BLaER1 treated with 17β-estradiol and CSF1 and Interleukin-3, amounts not matched to agents 10 nM and 100 nM (cell line): ENCODE measurements around the gene C1orf94.
A peak's percentile ranks its signal among the peaks of the same experiment; 100 is the strongest.

ENCODE experiments used
- H3K27ac ChIP-seq, 11 experiments: shearing (Covaris generic); formaldehyde crosslinking; 2 replicates each; pipeline ENCODE4 v1.8.1; 2022
- H3K27me3 ChIP-seq, 11 experiments: shearing (Covaris generic); formaldehyde crosslinking; 2 replicates each; pipeline ENCODE4 v1.8.1; 2022
- H3K36me3 ChIP-seq, 11 experiments: shearing (Covaris generic); formaldehyde crosslinking; 2 replicates each; pipeline ENCODE4 v1.8.1; 2022
- H3K4me1 ChIP-seq, 10 experiments: shearing (Covaris generic); formaldehyde crosslinking; 2 replicates each; pipeline ENCODE4 v1.8.1; 2022
- H3K4me2 ChIP-seq, 11 experiments: shearing (Covaris generic); formaldehyde crosslinking; 2 replicates each; pipeline ENCODE4 v1.8.1; 2022
- H3K4me3 ChIP-seq, 10 experiments: shearing (Covaris generic); formaldehyde crosslinking; 2 replicates each; pipeline ENCODE4 v1.8.1; 2022
- H3K9ac ChIP-seq, 11 experiments: shearing (Covaris generic); formaldehyde crosslinking; 2 replicates each; pipeline ENCODE4 v1.8.1; 2022
- H3K9me3 ChIP-seq, 11 experiments: shearing (Covaris generic); formaldehyde crosslinking; replicated peaks in 1 of 11; 2 replicates each; pipeline ENCODE4 v1.8.1; 2022
- H4K20me1 ChIP-seq, 11 experiments: shearing (Covaris generic); formaldehyde crosslinking; 2 replicates each; pipeline ENCODE4 v1.8.1; 2022
- Cebpa-rat ChIP-seq, 11 experiments: shearing (Covaris generic); IDR thresholded peaks; 2 replicates each; pipeline ENCODE4 v1.8.1; 2022

The C1orf94 gene

GRCh38 chr1:34176830-34177603 is at the start of gene C1orf94:
Gene C1orf94, plus strand, starts transcription at chr1:34176907. Its CDS starts 883 bp downstream, at chr1:34177790.
- Histone ChIP-seq H3K4me2 (no peak within 1 kb of the TSS), H3K27me3 (no peaks in the 10 kb centered on the region), H3K9ac (no peak within 1 kb of the TSS), H3K27ac (no peak within 1 kb of the TSS), H4K20me1 (no peaks in the 10 kb centered on the region), H3K4me1 (no peaks in the 10 kb centered on the region), H3K36me3 (no peaks in the 10 kb centered on the region), H3K9me3 (no peaks in the 10 kb centered on the region), H3K4me3 (no peak within 1 kb of the TSS)
- no peak for TF ChIP-seq Cebpa-rat (IDR thresholded peaks at IDR 0.05)

- H3K4me3 ChIP-seq: peak overlapping the region in 9 of 10 experiments; percentile 19 to 61 (median 52); a peak in 16 of 20 replicates
- peak overlapping the region; percentile 87 to 100 (median 97) for H3K4me2 ChIP-seq
- H3K27me3 ChIP-seq: no peaks in the 10 kb centered on the region
- TF ChIP-seq Cebpa-rat (IDR thresholded peaks at IDR 0.05): no peak
- H3K9me3 ChIP-seq: peaks cover 6 to 13% (median 10%) of the 10 kb centered on the region in 11 experiments; a peak in 16 of 22 replicates
- peak overlapping the region in 9 of 11 experiments; percentile 28 to 80 (median 72); a peak in 17 of 22 replicates for H3K9ac ChIP-seq
- H3K4me1 ChIP-seq: peaks cover 39 to 82% (median 74%) of the 10 kb centered on the region in 10 experiments
- H4K20me1 ChIP-seq: no peaks in the 10 kb centered on the region; a peak in 1 of 22 replicates
- H3K27ac ChIP-seq: peak overlapping the region in 9 of 11 experiments; percentile 36 to 90 (median 82); a peak in 17 of 22 replicates
- H3K36me3 ChIP-seq: no peaks in the 10 kb centered on the region
Observed at GRCh38 chr1:34127006-34128000, 49.4 kb upstream of the C1orf94 start.

GRCh38 chr1:34128186-34128889 is 48.4 kb upstream of the C1orf94 start:
- H3K27me3 ChIP-seq: no peaks in the 10 kb centered on the region
- H3K27ac ChIP-seq: peak overlapping the region in 7 of 11 experiments; percentile 74 to 90 (median 85); a peak in 13 of 22 replicates
- no peak for TF ChIP-seq Cebpa-rat (IDR thresholded peaks at IDR 0.05)
- peaks cover 0 to 3% (median 0%) of the 10 kb centered on the region in 11 experiments; a peak in 2 of 22 replicates for H3K9me3 ChIP-seq
- peak overlapping the region in 2 of 10 experiments; percentile 53; a peak in 5 of 20 replicates for H3K4me3 ChIP-seq
- peak overlapping the region in 5 of 11 experiments; percentile 24 to 80 (median 72); a peak in 6 of 22 replicates for H3K9ac ChIP-seq
- H4K20me1 ChIP-seq: no peaks in the 10 kb centered on the region; a peak in 1 of 22 replicates
- H3K4me1 ChIP-seq: peaks cover 39 to 84% (median 74%) of the 10 kb centered on the region in 10 experiments
- H3K36me3 ChIP-seq: no peaks in the 10 kb centered on the region
- H3K4me2 ChIP-seq: peak overlapping the region; percentile 87 to 100 (median 97)

GRCh38 chr1:34129630-34130029 is 47.1 kb upstream of the C1orf94 start:
- Histone ChIP-seq H4K20me1 (no peaks in the 10 kb centered on the region; a peak in 1 of 22 replicates), H3K4me1 (peaks cover 39 to 76% (median 68%) of the 10 kb centered on the region in 10 experiments), H3K9me3 (no peaks in the 10 kb centered on the region), H3K27me3 (no peaks in the 10 kb centered on the region), H3K27ac (peak overlapping the region in 1 of 11 experiments; percentile 12; a peak in 1 of 22 replicates), H3K36me3 (no peaks in the 10 kb centered on the region), H3K9ac (no peak overlapping the region), H3K4me3 (no peak overlapping the region), H3K4me2 (peak overlapping the region in 10 of 11 experiments; percentile 19 to 100 (median 50); a peak in 17 of 22 replicates)
- TF ChIP-seq Cebpa-rat (IDR thresholded peaks at IDR 0.05): no peak

GRCh38 chr1:34130306-34130705 is 46.4 kb upstream of the C1orf94 start:
- H3K4me3 ChIP-seq: no peak overlapping the region
- no peaks in the 10 kb centered on the region for H3K36me3 ChIP-seq
- no peaks in the 10 kb centered on the region for H3K9me3 ChIP-seq
- no peak for TF ChIP-seq Cebpa-rat (IDR thresholded peaks at IDR 0.05)
- peaks cover 39 to 70% (median 61%) of the 10 kb centered on the region in 10 experiments for H3K4me1 ChIP-seq
- peak overlapping the region in 8 of 11 experiments; percentile 19 to 100 (median 57); a peak in 14 of 22 replicates for H3K4me2 ChIP-seq
- H4K20me1 ChIP-seq: no peaks in the 10 kb centered on the region; a peak in 1 of 22 replicates
- no peak overlapping the region for H3K27ac ChIP-seq
- no peak overlapping the region for H3K9ac ChIP-seq
- H3K27me3 ChIP-seq: no peaks in the 10 kb centered on the region

GRCh38 chr1:34131396-34132160 is 45.1 kb upstream of the C1orf94 start:
- TF ChIP-seq Cebpa-rat (IDR thresholded peaks at IDR 0.05): no peak
- Histone ChIP-seq H4K20me1 (no peaks in the 10 kb centered on the region; a peak in 1 of 22 replicates), H3K36me3 (no peaks in the 10 kb centered on the region), H3K4me3 (no peak overlapping the region), H3K4me2 (peak overlapping the region in 7 of 11 experiments; percentile 17 to 49 (median 43); a peak in 12 of 22 replicates), H3K9ac (no peak overlapping the region), H3K27ac (no peak overlapping the region), H3K9me3 (no peaks in the 10 kb centered on the region), H3K4me1 (peaks cover 31 to 57% (median 48%) of the 10 kb centered on the region in 10 experiments), H3K27me3 (no peaks in the 10 kb centered on the region)

GRCh38 chr1:34132161-34132420 is 44.6 kb upstream of the C1orf94 start:
- Histone ChIP-seq H3K36me3 (no peaks in the 10 kb centered on the region), H3K4me3 (no peak overlapping the region), H3K4me2 (peak overlapping the region in 1 of 11 experiments; percentile 45; a peak in 1 of 22 replicates), H4K20me1 (no peaks in the 10 kb centered on the region), H3K9ac (no peak overlapping the region), H3K4me1 (peaks cover 26 to 52% (median 45%) of the 10 kb centered on the region in 10 experiments), H3K27ac (no peak overlapping the region), H3K9me3 (no peaks in the 10 kb centered on the region), H3K27me3 (no peaks in the 10 kb centered on the region)
- TF ChIP-seq Cebpa-rat (IDR thresholded peaks at IDR 0.05): no peak

GRCh38 chr1:34137411-34137810 is 39.3 kb upstream of the C1orf94 start:
- H3K4me3 ChIP-seq: no peak overlapping the region
- peaks cover 21 to 31% (median 24%) of the 10 kb centered on the region in 10 experiments for H3K4me1 ChIP-seq
- no peak overlapping the region for H3K4me2 ChIP-seq
- no peak overlapping the region for H3K27ac ChIP-seq
- H4K20me1 ChIP-seq: no peaks in the 10 kb centered on the region; a peak in 1 of 22 replicates
- H3K27me3 ChIP-seq: no peaks in the 10 kb centered on the region
- no peak overlapping the region for H3K9ac ChIP-seq
- no peaks in the 10 kb centered on the region for H3K36me3 ChIP-seq
- no peak for TF ChIP-seq Cebpa-rat (IDR thresholded peaks at IDR 0.05)
- H3K9me3 ChIP-seq: no peaks in the 10 kb centered on the region
